GM12892 (cell line): Measurements from ENCODE around the gene CFAP221.

Experiments
- POLR2A ChIP-seq: IDR thresholded peaks from 2 replicates; pipeline ENCODE4 v1.6.1; 2011; ENCODE audit warnings: low read depth, low read length, control low read depth
- POLR2AphosphoS5 ChIP-seq: IDR thresholded peaks from 2 replicates; pipeline ENCODE4 v1.6.1; 2011; ENCODE audit warnings: low read depth, low read length, control low read depth
- TAF1 ChIP-seq: IDR thresholded peaks from 2 replicates; pipeline ENCODE4 v1.6.1; 2011; ENCODE audit warnings: low read depth, mild to moderate bottlenecking, control low read depth, low read length, borderline replicate concordance

GRCh38 chr2:119694845-119695521, 150.7 kb downstream of the CFAP221 start:
- TF ChIP-seq POLR2A (no peak), POLR2AphosphoS5 (no peak), TAF1 (no peak)
